Small intestine (tissue), 7 donors: ENCODE data around the gene CDC42EP4. TPM values are rescaled to one million over a fixed set of nuclear protein-coding genes. Genes with fewer than 3 reads are reported as not detected.
"Not testable (repeated sequence)": the region's sequence is repeated elsewhere in the genome, so short reads cannot be mapped to it uniquely, and the experiment has no call there.

Source experiments
- DNase-seq, 2 donors: peaks; one replicate each; pipeline versions ENCODE4 v3.0.0 to v3.0.0-alpha.2; 2013
- FAIRE-seq: peaks from 2 replicates; lab custom pipeline; 2012; peaks lifted over from hg19 to GRCh38; lab: Jason Lieb, UNC
- H3K27ac ChIP-seq, 3 donors: one replicate each; pipeline ENCODE4 v1.5.1; 2013; ENCODE audit warnings: low read length in 2 of 3, mild to moderate bottlenecking in 2 of 3, control low read depth in 1 of 3, inconsistent platforms in 1 of 3, low read depth in 1 of 3, moderate library complexity in 1 of 3
- H3K27me3 ChIP-seq, 3 donors: one replicate each; pipeline ENCODE4 v1.6.1; 2013; ENCODE audit warnings: low read length in 3 of 3, inconsistent platforms in 1 of 3; ENCODE audit not compliant: control insufficient read depth in 3 of 3, insufficient read depth in 3 of 3
- H3K36me3 ChIP-seq, 3 donors: one replicate each; pipeline ENCODE4 v1.6.1; 2013; ENCODE audit warnings: low read length in 3 of 3, inconsistent platforms in 1 of 3, low read depth in 1 of 3, mild to moderate bottlenecking in 1 of 3, moderate library complexity in 1 of 3; ENCODE audit not compliant: control insufficient read depth in 3 of 3, insufficient read depth in 2 of 3
- H3K4me1 ChIP-seq, 3 donors: one replicate each; pipeline ENCODE4 v1.6.1; 2013; ENCODE audit warnings: low read length in 2 of 3, inconsistent platforms in 1 of 3, low read depth in 1 of 3, mild to moderate bottlenecking in 1 of 3, moderate library complexity in 1 of 3; ENCODE audit not compliant: control insufficient read depth in 3 of 3, insufficient read depth in 2 of 3
- H3K4me3 ChIP-seq, 3 donors: one replicate each; pipeline ENCODE4 v1.5.1; 2013; ENCODE audit warnings: low read length in 3 of 3, control low read depth in 1 of 3, inconsistent platforms in 1 of 3, low read depth in 1 of 3, mild to moderate bottlenecking in 1 of 3, moderate library complexity in 1 of 3
- H3K9me3 ChIP-seq, 2 donors: one replicate each; pipeline ENCODE4 v1.6.1; 2013; ENCODE audit warnings: low read depth in 1 of 2, low read length in 1 of 2; ENCODE audit not compliant: control insufficient read depth in 2 of 2, insufficient read depth in 1 of 2
- WGBS, 3 donors: extraction: QIAGEN DNeasy Blood & Tissue Kit; methylation state at CpG; one replicate each; pipeline ENCODE4 v1.1.7; 2013; 5-methylcytosine and 5-hydroxymethylcytosine counted together
- polyA plus RNA-seq, 4 donors: library from polyadenylated mRNA; stranded (reverse) in 3 of 4; unstranded in 1 of 4; fragments of 200-250 nt in 3 of 4; fragments of 120-200 nt in 1 of 4; gene quantifications; one replicate each; pipeline versions ENCODE4 v1.2.1 to v1.2.3, GENCODE V29; 2013
- donor health status: healthy with polysubstance abuse.
- donor health status: control.
- donor health status: control.
- donor health status: Bipolar disorder and iron deficiency.
- donor health status: healthy.

The CDC42EP4 gene
- polyA plus RNA-seq, 4 donors: 46.5 to 64.9 (median 59.1) TPM

DNA sequence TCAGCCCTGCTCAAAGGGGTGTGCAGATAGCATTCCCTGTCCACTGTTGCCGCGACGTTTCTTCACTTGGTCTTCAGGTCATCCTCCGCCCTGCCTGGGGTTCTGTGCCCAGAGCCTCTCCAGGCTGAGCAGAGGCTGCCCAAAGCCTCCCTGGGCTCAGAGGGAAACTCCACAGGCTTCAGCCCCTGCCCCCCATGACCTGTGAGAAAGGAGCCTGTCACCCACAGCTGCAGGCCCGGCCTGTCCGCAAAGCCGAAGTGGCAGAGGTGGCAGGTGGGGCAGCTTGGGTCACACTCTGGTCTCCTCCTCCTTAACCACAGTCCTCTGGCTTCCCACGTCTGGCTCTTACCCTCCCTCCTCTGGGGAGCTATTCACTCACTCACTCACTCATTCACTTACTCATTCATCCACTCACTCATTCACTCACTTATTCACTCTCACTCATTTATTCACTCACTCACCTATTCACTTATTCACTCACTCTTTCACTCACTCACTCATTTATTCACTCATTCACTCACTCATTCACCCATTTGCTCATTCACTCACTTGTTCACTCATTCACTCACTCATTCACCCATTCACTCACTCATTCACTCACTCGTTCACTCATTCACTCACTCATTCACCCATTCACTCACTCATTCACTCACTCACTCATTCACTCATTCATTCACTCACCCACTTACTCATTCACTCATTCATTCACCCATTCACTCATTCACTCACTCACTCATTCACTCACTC lies 43.0 kb downstream of the CDC42EP4 start:
- Histone ChIP-seq H3K4me1 (peaks cover 0 to 3% (median 0%) of the 10 kb centered on the region in 3 donors), H3K9me3 (peaks cover 0 to 6% of the 10 kb centered on the region in 2 donors), H3K4me3 (no peak overlapping the region), H3K27ac (no peak overlapping the region), H3K36me3 (no peaks in the 10 kb centered on the region), H3K27me3 (no peaks in the 10 kb centered on the region)
- FAIRE-seq (no peak), DNase-seq (no peak)
- 74 to 89% (median 87%) methylated on average over 7 to 9 of the region's 9 CpGs for WGBS, 3 donors

DNA sequence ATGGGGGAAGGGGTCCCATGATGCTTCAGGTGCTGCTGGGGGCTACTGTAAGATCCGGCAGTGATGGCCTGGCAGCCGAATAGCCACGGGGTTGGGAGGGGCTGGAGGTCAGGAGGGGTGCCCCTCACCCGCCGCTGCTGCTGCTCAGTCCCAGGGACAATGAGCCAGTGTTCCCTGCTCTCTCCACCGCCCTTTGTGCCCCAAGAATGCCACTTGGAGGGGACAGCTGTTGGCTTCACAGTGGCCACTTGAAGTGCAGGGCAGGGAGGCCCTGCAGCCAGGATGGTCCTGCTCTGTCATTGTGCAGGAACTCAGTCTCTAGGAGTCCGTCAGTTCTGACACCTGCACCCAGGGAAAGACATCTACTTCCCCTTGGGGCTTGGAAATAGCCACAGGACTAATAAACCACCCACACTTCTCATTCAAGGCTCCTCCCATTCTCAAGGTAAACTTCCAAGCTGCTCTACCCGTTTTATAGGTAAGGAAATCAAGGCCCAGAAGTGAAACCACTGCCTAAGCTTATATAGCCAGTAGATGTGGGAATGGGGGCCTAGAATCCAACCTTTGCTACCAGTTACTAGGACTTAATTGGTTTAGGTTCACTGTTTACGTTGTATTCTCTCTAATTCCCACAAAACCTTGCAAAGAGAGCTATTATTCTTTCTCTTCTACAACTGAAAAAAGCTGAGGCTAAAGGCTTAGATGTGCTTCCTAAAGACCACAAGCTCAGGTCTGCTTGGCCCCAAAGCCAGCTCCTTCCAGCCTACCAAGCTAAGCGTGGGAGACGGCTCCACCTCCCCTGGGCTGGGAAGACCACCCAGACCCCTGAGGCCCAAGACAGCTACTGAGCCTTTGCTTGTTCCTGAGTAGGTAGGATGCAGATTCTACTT lies 43.9 kb downstream of the CDC42EP4 start:
- no peak overlapping the region for H3K27ac ChIP-seq

DNA sequence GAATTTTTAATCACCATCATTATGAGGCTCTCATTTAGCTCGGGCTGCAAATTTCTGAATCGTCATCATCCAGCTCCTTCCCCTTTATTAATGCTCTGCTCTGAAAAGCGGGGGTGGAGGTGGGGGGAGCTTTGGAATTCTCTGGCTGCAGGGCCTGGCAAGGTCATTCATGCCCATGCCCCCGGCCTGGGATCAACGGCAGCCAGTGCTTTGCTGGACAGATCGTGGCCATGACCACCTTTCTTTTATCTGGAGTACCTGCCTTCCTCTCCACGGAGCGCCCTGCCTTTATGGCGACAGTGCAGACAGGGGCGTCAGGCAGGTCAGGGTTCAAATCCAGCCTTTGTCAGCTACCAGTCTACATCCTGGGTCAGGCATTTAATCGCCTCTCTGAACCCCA lies 45.0 kb downstream of the CDC42EP4 start:
- FAIRE-seq (no peak), DNase-seq (no peak)
- Histone ChIP-seq H3K36me3 (no peaks in the 10 kb centered on the region), H3K27me3 (no peaks in the 10 kb centered on the region), H3K4me3 (no peak overlapping the region), H3K27ac (no peak overlapping the region), H3K4me1 (peaks cover 0 to 20% (median 3%) of the 10 kb centered on the region in 3 donors), H3K9me3 (peaks cover 0 to 6% of the 10 kb centered on the region in 2 donors)
- WGBS, 3 donors: 71 to 85% (median 74%) methylated on average over 11 of the region's 11 CpGs

More for the DNA sequence above, 43.9 kb downstream of the CDC42EP4 start:
- DNase-seq (no peak), FAIRE-seq (no peak)
- WGBS, 3 donors: 49 to 70% (median 51%) methylated on average over 11 of the region's 11 CpGs
- Histone ChIP-seq H3K27me3 (no peaks in the 10 kb centered on the region), H3K4me1 (peaks cover 0 to 9% (median 0%) of the 10 kb centered on the region in 3 donors), H3K36me3 (no peaks in the 10 kb centered on the region), H3K4me3 (no peak overlapping the region), H3K9me3 (peaks cover 0 to 6% of the 10 kb centered on the region in 2 donors)

DNA sequence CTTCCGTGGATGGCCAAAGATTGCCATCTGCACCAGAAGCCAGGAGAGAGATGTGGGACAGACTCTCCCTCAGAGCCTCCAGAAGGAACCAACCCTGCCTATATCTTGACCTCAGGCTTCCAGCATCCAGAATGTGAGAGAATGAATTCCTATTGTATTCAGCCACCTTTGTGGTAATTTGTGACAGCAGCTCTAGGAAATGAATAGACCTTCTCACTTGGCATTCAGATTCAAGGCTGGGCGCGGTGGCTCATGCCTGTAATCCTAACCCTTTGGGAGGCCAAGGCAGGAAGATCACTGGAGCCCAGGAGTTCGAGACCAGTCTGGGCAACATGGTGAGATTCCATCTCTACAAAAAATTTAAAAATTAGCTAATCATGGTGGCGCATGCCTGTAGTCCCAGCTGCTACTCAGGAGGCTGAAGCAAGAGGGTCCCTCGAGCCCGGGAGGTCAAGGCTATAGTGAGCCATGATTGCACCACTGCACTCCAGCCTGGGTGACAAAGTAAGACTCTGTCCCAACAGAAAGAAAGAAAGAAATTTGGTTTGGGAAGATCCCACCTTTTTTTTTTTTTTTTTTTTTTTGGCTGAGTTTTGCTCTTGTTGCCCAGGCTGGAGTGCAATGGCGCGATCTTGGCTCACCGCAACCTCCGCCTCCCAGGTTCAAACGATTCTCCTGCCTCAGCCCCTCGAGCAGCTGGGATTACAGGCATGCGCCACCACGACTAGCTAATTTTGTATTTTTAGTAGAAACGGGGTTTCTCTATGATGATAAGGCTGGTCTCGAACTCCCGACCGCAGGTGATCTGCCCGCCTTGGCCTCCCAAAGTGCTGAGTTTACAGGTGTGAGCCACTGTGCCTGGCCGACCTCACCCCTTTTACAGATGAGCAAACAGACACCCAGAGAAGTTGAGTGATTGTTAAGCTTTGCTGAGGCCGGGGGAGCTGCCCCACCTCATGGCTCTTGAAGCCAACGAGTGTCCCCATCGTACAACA lies 45.9 kb downstream of the CDC42EP4 start:
- FAIRE-seq: no peak
- Histone ChIP-seq H3K9me3 (peaks cover 0 to 6% of the 10 kb centered on the region in 2 donors), H3K4me3 (peak overlapping the region in 1 of 3 donors; percentile 1), H3K4me1 (peaks cover 0 to 24% (median 3%) of the 10 kb centered on the region in 3 donors), H3K27me3 (no peaks in the 10 kb centered on the region), H3K27ac (no peak overlapping the region), H3K36me3 (no peaks in the 10 kb centered on the region)
- WGBS, 3 donors: 89 to 93% (median 89%) methylated on average over 24 of the region's 24 CpGs
- no peak for DNase-seq

DNA sequence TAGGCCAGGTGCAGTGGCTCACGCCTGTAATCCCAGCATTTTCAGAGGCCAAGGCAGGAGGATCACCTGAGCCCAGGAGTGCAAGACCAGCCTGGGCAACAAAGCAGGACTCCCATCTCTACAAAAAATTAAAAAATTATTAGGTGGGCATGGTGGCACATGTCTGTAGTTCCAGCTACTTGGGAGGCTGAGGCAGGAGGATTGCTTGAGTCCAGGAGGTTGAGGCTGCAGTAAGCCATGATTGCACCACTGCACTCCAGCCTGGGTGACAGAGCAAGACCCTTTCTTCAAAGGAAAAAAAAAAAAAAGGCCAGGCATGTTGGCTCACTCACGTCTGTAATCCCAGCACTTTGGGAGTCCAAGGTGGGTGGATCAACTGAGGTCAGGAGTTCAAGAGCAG lies 47.4 kb downstream of the CDC42EP4 start:
- H3K27ac ChIP-seq, H3K4me3 ChIP-seq, H3K9me3 ChIP-seq, DNase-seq, FAIRE-seq, H3K36me3 ChIP-seq, H3K27me3 ChIP-seq: not testable (repeated sequence)
- H3K4me1 ChIP-seq: peaks cover 0 to 24% (median 3%) of the 10 kb centered on the region in 3 donors
- 66 to 72% (median 68%) methylated on average over 2 of the region's 2 CpGs for WGBS, 3 donors

DNA sequence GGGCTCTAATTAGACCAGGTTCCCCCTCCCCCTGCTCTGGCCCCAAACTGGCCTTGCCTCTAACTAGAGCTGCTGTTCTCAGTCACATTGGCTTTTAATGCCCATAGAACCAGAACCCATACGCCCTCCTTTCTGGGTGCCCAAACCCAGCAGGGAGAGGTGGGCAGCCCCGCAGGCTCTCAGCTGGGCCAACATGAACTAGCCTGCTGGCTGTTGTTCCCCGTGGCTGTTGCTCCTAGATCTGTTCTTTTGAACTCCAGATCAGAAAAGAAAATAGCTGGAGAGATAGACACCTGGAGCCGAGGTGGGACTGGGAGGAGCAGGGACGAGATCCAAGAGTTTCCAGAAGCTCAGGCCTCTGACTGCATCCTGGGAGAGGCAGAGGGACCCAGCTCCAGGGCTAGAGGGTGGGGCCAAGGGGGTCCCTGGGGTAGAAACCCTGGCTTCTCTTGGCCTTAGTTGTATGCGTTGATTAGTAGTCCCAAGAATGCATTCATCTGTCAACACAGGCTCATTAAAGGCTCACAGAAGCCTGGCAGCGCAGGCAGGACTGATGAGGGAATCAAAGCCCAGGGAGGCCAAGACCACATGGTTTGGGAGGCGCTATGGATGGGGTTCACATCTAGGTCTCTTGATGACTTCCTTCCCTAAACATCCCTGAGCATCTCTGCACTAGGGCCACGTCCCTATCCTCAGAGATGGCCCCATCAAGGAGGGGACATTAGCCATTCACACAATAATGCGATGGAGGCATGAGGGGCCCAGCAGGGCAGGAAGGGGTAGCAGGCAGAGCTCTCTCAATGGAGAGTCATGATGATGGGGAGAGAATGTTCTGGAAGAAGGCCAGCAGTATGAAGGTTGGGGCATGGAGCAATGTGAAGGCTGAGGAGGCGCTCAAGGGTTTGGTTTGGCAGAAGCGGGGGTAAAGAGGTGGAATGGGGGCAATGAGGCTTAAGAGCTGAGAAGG lies 48.8 kb downstream of the CDC42EP4 start:
- peak overlapping the region in 2 of 3 donors; percentile 56 to 89 for H3K27ac ChIP-seq
- H3K4me1 ChIP-seq: peaks cover 0 to 24% (median 3%) of the 10 kb centered on the region in 3 donors
- peak in 1 of 2 donors; percentile 40 for DNase-seq
- no peaks in the 10 kb centered on the region for H3K27me3 ChIP-seq
- no peak for FAIRE-seq
- H3K36me3 ChIP-seq: no peaks in the 10 kb centered on the region
- H3K9me3 ChIP-seq: no peaks in the 10 kb centered on the region
- 39 to 70% (median 45%) methylated on average over 12 of the region's 12 CpGs for WGBS, 3 donors
- no peak overlapping the region for H3K4me3 ChIP-seq
